ENCODE data around the gene TSC22D1.

TSC22D1 gene

GRCh38 chr13:44382635-44383145 is 193.4 kb downstream of the TSC22D1 start:
- no peak for DNase-seq

More at GRCh38 chr13:44382635-44383145, 193.4 kb downstream of the TSC22D1 start:
- Histone ChIP-seq H3K36me3 (replicated peaks; ENCODE audit: insufficient read depth, low read length) (no peaks in the 10 kb centered on the region), H3K9ac (ENCODE audit: low read length) (no peak overlapping the region), H3K27me3 (replicated peaks; ENCODE audit: insufficient read depth, low read length) (no peaks in the 10 kb centered on the region), H3K9me2 (replicated peaks; ENCODE audit: insufficient read depth, low read length) (no peaks in the 10 kb centered on the region), H2AFZ (ENCODE audit: low read length) (no peak overlapping the region), H3K9me3 (replicated peaks; ENCODE audit: insufficient read depth, low read length) (no peaks in the 10 kb centered on the region), H3F3A (ENCODE audit: insufficient read depth, low read length) (no peaks in the 10 kb centered on the region), H4K20me1 (ENCODE audit: insufficient read depth, low read length) (no peaks in the 10 kb centered on the region), H3K4me3 (ENCODE audit: low read length) (no peak overlapping the region), H3K4me2 (ENCODE audit: low read depth, low read length) (no peak overlapping the region), H3K27ac (ENCODE audit: low read length) (no peak overlapping the region), H3K4me1 (ENCODE audit: low read length) (no peaks in the 10 kb centered on the region), H3K79me2 (ENCODE audit: low read length) (no peaks in the 10 kb centered on the region)
- TF ChIP-seq EZH2phosphoT487 (IDR thresholded peaks at IDR 0.05; ENCODE audit: low read length): no peak

Data from MM.1S (cell line).